Spleen (tissue), 7 donors: Measurements from ENCODE around the gene ELOVL4.

ENCODE experiments used
- POLR2A ChIP-seq, 3 donors: fragments of 450-650 bp; IDR thresholded peaks; one replicate each; pipeline ENCODE4 v1.5.1; 2017; ENCODE audit warnings: antibody characterized with exemption in 3 of 3, mild to moderate bottlenecking in 1 of 3
- POLR2AphosphoS5 ChIP-seq, 3 donors: sonication (generic); formaldehyde crosslinking; IDR thresholded peaks; one replicate each; pipeline ENCODE4 v1.5.1; 2017; ENCODE audit warnings: antibody characterized with exemption in 3 of 3
- TF ChIP-seq, protein P1 (sequence below), 11 experiments: fragments of 200-600 bp in 7 of 11; fragments of 450-650 bp in 4 of 11; sonication (generic) in 4 of 11; IDR thresholded peaks in 8 of 11; conservative IDR thresholded peaks in 3 of 11; 1 replicate in 7 of 11; 2 replicates in 4 of 11; pipeline versions ENCODE4 v1.4.0 to v1.8.0; 2016 to 2021; ENCODE audit warnings: antibody characterized with exemption in 11 of 11, inconsistent platforms in 4 of 11, mild to moderate bottlenecking in 1 of 11
- donor health status: DM: no; HTN: no; CAD: no; lungs with moderate emphysema.
- donor health status: DM: no; HTN: no; CAD: no.
- donor health status: DM: no; HTN: no; CAD: no.

DNA sequence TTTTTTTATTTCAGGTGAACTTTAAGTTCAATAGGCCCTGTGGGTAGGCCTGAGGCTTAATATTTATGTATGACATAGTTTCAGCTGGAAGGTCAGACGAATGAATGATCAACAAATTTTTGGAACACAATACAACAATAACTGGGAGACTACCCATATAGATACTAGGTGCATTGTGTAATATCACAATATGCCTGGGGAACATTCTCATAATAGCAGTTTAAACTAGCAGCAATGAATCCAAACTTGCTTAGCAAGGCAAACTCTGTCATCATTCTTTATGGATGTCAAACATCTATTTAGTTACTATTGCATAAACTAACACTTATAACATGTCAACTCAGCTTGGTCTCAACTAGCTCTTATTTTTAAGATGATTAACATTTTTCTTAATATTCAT, 49.3 kb downstream of the ELOVL4 start:
- TF ChIP-seq POLR2A (IDR thresholded peaks at IDR 0.05) (no peak), POLR2AphosphoS5 (IDR thresholded peaks at IDR 0.05) (no peak)
- TF ChIP-seq, protein P1, sequence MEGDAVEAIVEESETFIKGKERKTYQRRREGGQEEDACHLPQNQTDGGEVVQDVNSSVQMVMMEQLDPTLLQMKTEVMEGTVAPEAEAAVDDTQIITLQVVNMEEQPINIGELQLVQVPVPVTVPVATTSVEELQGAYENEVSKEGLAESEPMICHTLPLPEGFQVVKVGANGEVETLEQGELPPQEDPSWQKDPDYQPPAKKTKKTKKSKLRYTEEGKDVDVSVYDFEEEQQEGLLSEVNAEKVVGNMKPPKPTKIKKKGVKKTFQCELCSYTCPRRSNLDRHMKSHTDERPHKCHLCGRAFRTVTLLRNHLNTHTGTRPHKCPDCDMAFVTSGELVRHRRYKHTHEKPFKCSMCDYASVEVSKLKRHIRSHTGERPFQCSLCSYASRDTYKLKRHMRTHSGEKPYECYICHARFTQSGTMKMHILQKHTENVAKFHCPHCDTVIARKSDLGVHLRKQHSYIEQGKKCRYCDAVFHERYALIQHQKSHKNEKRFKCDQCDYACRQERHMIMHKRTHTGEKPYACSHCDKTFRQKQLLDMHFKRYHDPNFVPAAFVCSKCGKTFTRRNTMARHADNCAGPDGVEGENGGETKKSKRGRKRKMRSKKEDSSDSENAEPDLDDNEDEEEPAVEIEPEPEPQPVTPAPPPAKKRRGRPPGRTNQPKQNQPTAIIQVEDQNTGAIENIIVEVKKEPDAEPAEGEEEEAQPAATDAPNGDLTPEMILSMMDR (IDR thresholded peaks at IDR 0.05 in 8 of 11, conservative IDR thresholded peaks at IDR 0.05 in 3 of 11), result no peak
